Smooth muscle cell (in vitro differentiated cells): ENCODE measurements around the gene LY6G6D. TPM values are rescaled to one million over a fixed set of nuclear protein-coding genes. Genes with fewer than 3 reads are reported as not detected.

Experiments used
- DNase-seq: peaks from one replicate; lab custom pipeline; 2025; ENCODE audit not compliant: unreplicated experiment; lab: John Stamatoyannopoulos, UW
- H2AFZ ChIP-seq: fragments of 200-600 bp; sonication (generic); 2 replicates; pipeline ENCODE4 v1.6.0; 2016; ENCODE audit warnings: antibody characterized with exemption, low read depth, mild to moderate bottlenecking
- H3F3A ChIP-seq: fragments of 200-600 bp; sonication (generic); 2 replicates; pipeline ENCODE4 v1.6.0; 2017; ENCODE audit warnings: antibody characterized with exemption, low read depth
- H3K27ac ChIP-seq: fragments of 200-600 bp; sonication (generic); 2 replicates; pipeline ENCODE4 v1.5.1; 2016; ENCODE audit warnings: low read depth, mild to moderate bottlenecking
- H3K27me3 ChIP-seq: fragments of 200-600 bp; sonication (generic); 2 replicates; pipeline ENCODE4 v1.6.1; 2016; ENCODE audit warnings: low read depth, mild to moderate bottlenecking
- H3K36me3 ChIP-seq: fragments of 200-600 bp; sonication (generic); 2 replicates; pipeline ENCODE4 v1.5.1; 2016; ENCODE audit warnings: low read depth
- H3K4me1 ChIP-seq: fragments of 200-600 bp; sonication (generic); 2 replicates; pipeline ENCODE4 v1.5.1; 2016; ENCODE audit warnings: low read depth
- H3K4me2 ChIP-seq: fragments of 200-600 bp; sonication (generic); 2 replicates; pipeline ENCODE4 v1.6.0; 2016; ENCODE audit warnings: mild to moderate bottlenecking
- H3K4me3 ChIP-seq: fragments of 200-600 bp; sonication (generic); 2 replicates; pipeline ENCODE4 v1.5.1; 2016; ENCODE audit warnings: mild to moderate bottlenecking
- H3K79me2 ChIP-seq: fragments of 200-600 bp; sonication (generic); 2 replicates; pipeline ENCODE4 v1.6.0; 2016; ENCODE audit warnings: low read depth, mild to moderate bottlenecking
- H3K9ac ChIP-seq: fragments of 200-600 bp; sonication (generic); 2 replicates; pipeline ENCODE4 v1.6.0; 2016; ENCODE audit warnings: low read depth
- H3K9me3 ChIP-seq: fragments of 200-600 bp; sonication (generic); replicated peaks from 2 replicates; pipeline ENCODE4 v1.5.1; 2016; ENCODE audit warnings: low read depth
- H4K20me1 ChIP-seq: fragments of 200-600 bp; sonication (generic); 2 replicates; pipeline ENCODE4 v1.6.0; 2016; ENCODE audit warnings: low read depth
- WGBS: methylation state at CpG from one replicate; pipeline ENCODE4 v1.1.7; 2016; ENCODE audit warnings: low lambda C conversion rate; 5-methylcytosine and 5-hydroxymethylcytosine counted together
- polyA plus RNA-seq: library from polyadenylated mRNA; unstranded; fragments of >200 nt; fragmentation: Nextera tagmentation; extraction: Ambion mirVana; gene quantifications from 2 replicates; pipeline ENCODE4 v1.2.1, GENCODE V29; 2016
- total RNA-seq: library from RNA; depleted of rRNA; stranded (reverse); fragments of >200 nt; gene quantifications from 2 replicates; pipeline ENCODE4 v1.2.3, GENCODE V29; 2014
- TF ChIP-seq, protein P1 (sequence below): fragments of 200-600 bp; sonication (generic); IDR thresholded peaks from 2 replicates; pipeline ENCODE4 v1.5.1; 2017; ENCODE audit warnings: borderline replicate concordance, mild to moderate bottlenecking, antibody characterized with exemption; ENCODE audit not compliant: insufficient read depth, poor library complexity, severe bottlenecking

Gene LY6G6D
- total and polyA plus RNA-seq, 2 experiments from 2014 or later: not detected

DNA sequence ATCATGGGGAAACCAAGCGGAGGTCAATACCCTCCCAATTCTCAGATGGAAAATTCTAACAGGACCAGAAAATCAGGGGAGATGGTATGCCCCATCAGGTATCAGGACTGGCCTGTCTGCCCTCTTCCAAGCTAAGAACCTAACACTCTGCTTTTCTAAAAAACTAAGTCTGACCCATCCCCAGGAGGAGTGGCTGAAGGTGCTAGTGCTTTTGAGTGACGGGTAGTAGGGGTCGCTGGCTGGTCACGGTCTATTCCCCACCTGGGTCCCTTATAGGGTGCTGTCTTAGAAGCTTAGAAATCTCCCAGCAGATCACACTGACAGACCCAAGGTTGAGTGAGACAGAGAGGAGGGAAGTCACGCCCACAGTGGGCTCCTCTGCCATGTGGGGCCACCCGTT lies 21.6 kb upstream of the LY6G6D start:
- over 99% methylated on average over 6 of the region's 6 CpGs for WGBS
- TF ChIP-seq, protein P1, sequence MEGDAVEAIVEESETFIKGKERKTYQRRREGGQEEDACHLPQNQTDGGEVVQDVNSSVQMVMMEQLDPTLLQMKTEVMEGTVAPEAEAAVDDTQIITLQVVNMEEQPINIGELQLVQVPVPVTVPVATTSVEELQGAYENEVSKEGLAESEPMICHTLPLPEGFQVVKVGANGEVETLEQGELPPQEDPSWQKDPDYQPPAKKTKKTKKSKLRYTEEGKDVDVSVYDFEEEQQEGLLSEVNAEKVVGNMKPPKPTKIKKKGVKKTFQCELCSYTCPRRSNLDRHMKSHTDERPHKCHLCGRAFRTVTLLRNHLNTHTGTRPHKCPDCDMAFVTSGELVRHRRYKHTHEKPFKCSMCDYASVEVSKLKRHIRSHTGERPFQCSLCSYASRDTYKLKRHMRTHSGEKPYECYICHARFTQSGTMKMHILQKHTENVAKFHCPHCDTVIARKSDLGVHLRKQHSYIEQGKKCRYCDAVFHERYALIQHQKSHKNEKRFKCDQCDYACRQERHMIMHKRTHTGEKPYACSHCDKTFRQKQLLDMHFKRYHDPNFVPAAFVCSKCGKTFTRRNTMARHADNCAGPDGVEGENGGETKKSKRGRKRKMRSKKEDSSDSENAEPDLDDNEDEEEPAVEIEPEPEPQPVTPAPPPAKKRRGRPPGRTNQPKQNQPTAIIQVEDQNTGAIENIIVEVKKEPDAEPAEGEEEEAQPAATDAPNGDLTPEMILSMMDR: no peak
- H3K4me3 ChIP-seq: no peak overlapping the region
- no peaks in the 10 kb centered on the region for H3K4me1 ChIP-seq
- H3K79me2 ChIP-seq: no peaks in the 10 kb centered on the region
- no peak overlapping the region for H3K4me2 ChIP-seq
- no peak overlapping the region for H3K9ac ChIP-seq
- H3F3A ChIP-seq: no peaks in the 10 kb centered on the region
- DNase-seq: no peak
- H4K20me1 ChIP-seq: no peaks in the 10 kb centered on the region
- H3K9me3 ChIP-seq: no peaks in the 10 kb centered on the region
- no peaks in the 10 kb centered on the region for H3K27me3 ChIP-seq
- H3K36me3 ChIP-seq: no peaks in the 10 kb centered on the region
- H2AFZ ChIP-seq: no peak overlapping the region
- H3K27ac ChIP-seq: no peak overlapping the region

DNA sequence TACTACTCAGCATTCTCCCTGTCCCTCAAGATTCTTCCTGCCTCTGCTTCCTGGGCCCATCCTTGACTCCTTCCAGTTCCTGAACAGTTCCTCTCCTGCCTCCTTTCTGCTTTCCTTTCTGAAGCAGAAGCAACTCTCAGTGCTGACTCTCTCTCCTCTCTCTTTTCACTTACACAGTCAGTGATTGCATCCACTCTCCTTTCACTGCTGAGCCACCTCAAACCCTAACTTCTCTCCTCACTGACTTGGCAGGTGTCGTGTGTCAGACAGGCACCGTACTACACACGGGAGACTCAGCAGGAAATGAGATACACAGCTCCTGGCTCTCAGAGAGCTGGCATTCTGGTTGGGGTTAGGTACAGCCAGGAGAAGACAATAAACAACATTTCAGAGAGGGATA lies 17.6 kb upstream of the LY6G6D start:
- Histone ChIP-seq H3K27me3 (no peaks in the 10 kb centered on the region), H3K79me2 (peaks cover 24% of the 10 kb centered on the region), H3K27ac (no peak overlapping the region), H3K4me2 (no peak overlapping the region), H4K20me1 (peaks cover 5% of the 10 kb centered on the region), H3K4me3 (no peak overlapping the region), H3K36me3 (no peaks in the 10 kb centered on the region), H3K9ac (no peak overlapping the region), H3K4me1 (peaks cover 10% of the 10 kb centered on the region), H3K9me3 (no peaks in the 10 kb centered on the region), H3F3A (no peaks in the 10 kb centered on the region), H2AFZ (no peak overlapping the region)
- TF ChIP-seq, protein P1: no peak
- DNase-seq: no peak
- 91% methylated on average over 3 of the region's 3 CpGs for WGBS

DNA sequence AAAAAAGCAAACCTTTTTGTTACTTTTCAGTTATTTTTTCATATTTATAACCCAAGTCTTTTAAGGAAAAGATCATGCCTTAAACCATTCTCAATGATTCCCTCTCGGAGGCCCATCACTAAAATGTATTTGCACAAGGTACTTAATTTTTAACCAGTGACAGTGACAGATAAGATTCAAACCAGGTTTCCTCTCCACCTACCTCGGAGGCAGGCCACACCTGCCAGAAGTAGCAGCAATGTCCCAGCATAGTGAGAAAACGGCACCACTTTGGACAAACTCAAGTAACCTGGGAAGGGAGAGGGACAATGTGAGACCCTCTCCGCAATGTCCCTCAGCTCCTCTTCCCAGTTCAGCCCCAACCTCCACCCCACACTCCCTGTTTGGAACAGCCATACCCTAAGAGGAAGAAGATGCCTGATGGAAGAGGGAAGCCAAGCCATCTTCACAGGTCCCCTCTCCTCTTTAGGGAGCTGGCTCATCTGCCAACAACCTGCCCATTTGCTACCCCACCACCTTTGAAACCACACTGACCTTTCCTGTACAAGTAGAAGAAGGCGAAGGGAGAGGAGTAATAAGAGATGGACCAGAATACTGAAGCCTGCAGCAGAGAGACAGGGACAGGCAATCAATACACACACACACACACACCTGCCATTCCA lies 14.3 kb upstream of the LY6G6D start:
- Histone ChIP-seq H3K9me3 (no peaks in the 10 kb centered on the region), H3F3A (no peaks in the 10 kb centered on the region), H3K36me3 (no peaks in the 10 kb centered on the region), H2AFZ (no peak overlapping the region), H3K9ac (no peak overlapping the region), H3K27me3 (no peaks in the 10 kb centered on the region), H4K20me1 (peaks cover 5% of the 10 kb centered on the region), H3K4me3 (peak overlapping the region; percentile 2), H3K4me2 (no peak overlapping the region), H3K79me2 (peaks cover 27% of the 10 kb centered on the region), H3K27ac (no peak overlapping the region), H3K4me1 (peaks cover 10% of the 10 kb centered on the region)
- TF ChIP-seq, protein P1: no peak
- no peak for DNase-seq
- over 99% methylated on average over 5 of the region's 5 CpGs for WGBS
